ENCODE data around the gene LDHD.
"Not testable (repeated sequence)": the region's sequence is repeated elsewhere in the genome, so short reads cannot be mapped to it uniquely, and the experiment has no call there.

The LDHD gene

GRCh38 chr16:75097941-75098901 lies 18.4 kb downstream of the LDHD start:
- Histone ChIP-seq H3K4me1 (ENCODE audit: insufficient read depth, insufficient read length) (peaks cover 29% of the 10 kb centered on the region), H3K36me3 (ENCODE audit: insufficient read depth, insufficient read length, low read length) (peaks cover 31% of the 10 kb centered on the region), H3K9ac (ENCODE audit: insufficient read length, low read depth) (no peak overlapping the region), H3K27me3 (ENCODE audit: insufficient read depth, insufficient read length) (no peaks in the 10 kb centered on the region), H3K4me3 (ENCODE audit: insufficient read length, low read depth) (no peak overlapping the region), H3K9me3 (ENCODE audit: insufficient read depth, low read length) (no peaks in the 10 kb centered on the region)
- DNase-seq (ENCODE audit: low read depth, low spot score): no peak
- no peak for TF ChIP-seq ZNF274 (IDR thresholded peaks at IDR 0.05; ENCODE audit: low read depth, low read length)
- no peak for TF ChIP-seq YY1 (IDR thresholded peaks at IDR 0.05; ENCODE audit: insufficient read depth, insufficient read length)
- no peak for TF ChIP-seq SUZ12 (IDR thresholded peaks at IDR 0.05; ENCODE audit: extremely low read depth, insufficient read depth, insufficient read length)

- Histone ChIP-seq H3K27me3 (ENCODE audit: insufficient read depth, insufficient read length) (no peaks in the 10 kb centered on the region), H3K4me3 (ENCODE audit: insufficient read length, low read depth) (no peak overlapping the region), H3K36me3 (ENCODE audit: insufficient read depth, insufficient read length, low read length) (peaks cover 25% of the 10 kb centered on the region), H3K9ac (ENCODE audit: insufficient read length, low read depth) (no peak overlapping the region), H3K9me3 (ENCODE audit: insufficient read depth, low read length) (no peaks in the 10 kb centered on the region), H3K4me1 (ENCODE audit: insufficient read depth, insufficient read length) (peaks cover 29% of the 10 kb centered on the region)
- TF ChIP-seq ZNF274 (IDR thresholded peaks at IDR 0.05; ENCODE audit: low read depth, low read length) (no peak), SUZ12 (IDR thresholded peaks at IDR 0.05; ENCODE audit: extremely low read depth, insufficient read depth, insufficient read length) (no peak), YY1 (IDR thresholded peaks at IDR 0.05; ENCODE audit: insufficient read depth, insufficient read length) (no peak)
- DNase-seq (ENCODE audit: low read depth, low spot score): no peak
Measured at GRCh38 chr16:75097191-75097761, 19.3 kb downstream of the LDHD start.

GRCh38 chr16:75096656-75097055 lies 19.9 kb downstream of the LDHD start:
- Histone ChIP-seq H3K36me3 (ENCODE audit: insufficient read depth, insufficient read length, low read length) (peaks cover 20% of the 10 kb centered on the region), H3K27me3 (ENCODE audit: insufficient read depth, insufficient read length) (no peaks in the 10 kb centered on the region), H3K9me3 (ENCODE audit: insufficient read depth, low read length) (no peaks in the 10 kb centered on the region), H3K4me3 (ENCODE audit: insufficient read length, low read depth) (no peak overlapping the region), H3K4me1 (ENCODE audit: insufficient read depth, insufficient read length) (peaks cover 31% of the 10 kb centered on the region), H3K9ac (ENCODE audit: insufficient read length, low read depth) (no peak overlapping the region)
- no peak for DNase-seq (ENCODE audit: low read depth, low spot score)
- no peak for TF ChIP-seq ZNF274 (IDR thresholded peaks at IDR 0.05; ENCODE audit: low read depth, low read length)
- no peak for TF ChIP-seq YY1 (IDR thresholded peaks at IDR 0.05; ENCODE audit: insufficient read depth, insufficient read length)
- TF ChIP-seq SUZ12 (IDR thresholded peaks at IDR 0.05; ENCODE audit: extremely low read depth, insufficient read depth, insufficient read length): no peak

- Histone ChIP-seq H3K36me3 (ENCODE audit: insufficient read depth, insufficient read length, low read length) (peaks cover 20% of the 10 kb centered on the region), H3K4me1 (ENCODE audit: insufficient read depth, insufficient read length) (peaks cover 31% of the 10 kb centered on the region), H3K27me3 (ENCODE audit: insufficient read depth, insufficient read length) (no peaks in the 10 kb centered on the region), H3K9ac (ENCODE audit: insufficient read length, low read depth) (no peak overlapping the region), H3K9me3 (ENCODE audit: insufficient read depth, low read length) (no peaks in the 10 kb centered on the region), H3K4me3 (ENCODE audit: insufficient read length, low read depth) (no peak overlapping the region)
- DNase-seq (ENCODE audit: low read depth, low spot score): no peak
- TF ChIP-seq ZNF274 (IDR thresholded peaks at IDR 0.05; ENCODE audit: low read depth, low read length) (no peak), YY1 (IDR thresholded peaks at IDR 0.05; ENCODE audit: insufficient read depth, insufficient read length) (no peak), SUZ12 (IDR thresholded peaks at IDR 0.05; ENCODE audit: extremely low read depth, insufficient read depth, insufficient read length) (no peak)
Measured at GRCh38 chr16:75095204-75095621, 21.4 kb downstream of the LDHD start.

- DNase-seq (ENCODE audit: low read depth, low spot score): no peak
- H3K4me1 ChIP-seq (ENCODE audit: insufficient read depth, insufficient read length): peaks cover 24% of the 10 kb centered on the region
- H3K9ac ChIP-seq (ENCODE audit: insufficient read length, low read depth): no peak overlapping the region
- no peaks in the 10 kb centered on the region for H3K27me3 ChIP-seq (ENCODE audit: insufficient read depth, insufficient read length)
- H3K36me3 ChIP-seq (ENCODE audit: insufficient read depth, insufficient read length, low read length): peaks cover 20% of the 10 kb centered on the region
- TF ChIP-seq YY1 (IDR thresholded peaks at IDR 0.05; ENCODE audit: insufficient read depth, insufficient read length) (no peak), ZNF274 (IDR thresholded peaks at IDR 0.05; ENCODE audit: low read depth, low read length) (no peak), SUZ12 (IDR thresholded peaks at IDR 0.05; ENCODE audit: extremely low read depth, insufficient read depth, insufficient read length) (no peak)
- H3K4me3 ChIP-seq (ENCODE audit: insufficient read length, low read depth): no peak overlapping the region
- no peaks in the 10 kb centered on the region for H3K9me3 ChIP-seq (ENCODE audit: insufficient read depth, low read length)
Measured at GRCh38 chr16:75093598-75094540, 22.7 kb downstream of the LDHD start.

- TF ChIP-seq ZNF274 (IDR thresholded peaks at IDR 0.05; ENCODE audit: low read depth, low read length) (no peak), SUZ12 (IDR thresholded peaks at IDR 0.05; ENCODE audit: extremely low read depth, insufficient read depth, insufficient read length) (no peak), YY1 (IDR thresholded peaks at IDR 0.05; ENCODE audit: insufficient read depth, insufficient read length) (no peak)
- H3K4me1 ChIP-seq (ENCODE audit: insufficient read depth, insufficient read length): peaks cover 15% of the 10 kb centered on the region
Measured at GRCh38 chr16:75092777-75093176, 23.8 kb downstream of the LDHD start.

GRCh38 chr16:75091619-75092018 lies 25.0 kb downstream of the LDHD start:
- not testable (repeated sequence) for H3K4me3 ChIP-seq (ENCODE audit: insufficient read length, low read depth); DNase-seq (ENCODE audit: low read depth, low spot score); H3K9ac ChIP-seq (ENCODE audit: insufficient read length, low read depth); H3K27me3 ChIP-seq (ENCODE audit: insufficient read depth, insufficient read length); H3K9me3 ChIP-seq (ENCODE audit: insufficient read depth, low read length)
- H3K36me3 ChIP-seq (ENCODE audit: insufficient read depth, insufficient read length, low read length): peaks cover 20% of the 10 kb centered on the region
- H3K4me1 ChIP-seq (ENCODE audit: insufficient read depth, insufficient read length): peaks cover 14% of the 10 kb centered on the region

More at GRCh38 chr16:75092777-75093176, 23.8 kb downstream of the LDHD start:
- H3K9me3 ChIP-seq (ENCODE audit: insufficient read depth, low read length): no peaks in the 10 kb centered on the region
- no peak for DNase-seq (ENCODE audit: low read depth, low spot score)
- peaks cover 20% of the 10 kb centered on the region for H3K36me3 ChIP-seq (ENCODE audit: insufficient read depth, insufficient read length, low read length)
- no peaks in the 10 kb centered on the region for H3K27me3 ChIP-seq (ENCODE audit: insufficient read depth, insufficient read length)
- no peak overlapping the region for H3K4me3 ChIP-seq (ENCODE audit: insufficient read length, low read depth)
- H3K9ac ChIP-seq (ENCODE audit: insufficient read length, low read depth): no peak overlapping the region

GRCh38 chr16:75090899-75091298 lies 25.7 kb downstream of the LDHD start:
- Histone ChIP-seq H3K36me3 (ENCODE audit: insufficient read depth, insufficient read length, low read length) (peaks cover 21% of the 10 kb centered on the region), H3K4me1 (ENCODE audit: insufficient read depth, insufficient read length) (peaks cover 14% of the 10 kb centered on the region)
- not testable (repeated sequence) for DNase-seq (ENCODE audit: low read depth, low spot score); H3K27me3 ChIP-seq (ENCODE audit: insufficient read depth, insufficient read length); H3K9ac ChIP-seq (ENCODE audit: insufficient read length, low read depth); H3K9me3 ChIP-seq (ENCODE audit: insufficient read depth, low read length); H3K4me3 ChIP-seq (ENCODE audit: insufficient read length, low read depth)

All from NT2/D1 (cell line).